ENCODE measurements around the gene RHOH. TPM values are rescaled to one million over a fixed set of nuclear protein-coding genes. Genes with fewer than 3 reads are reported as not detected.

Gene RHOH
- total RNA-seq, 1 donor from 2014 or later: not detected

DNA sequence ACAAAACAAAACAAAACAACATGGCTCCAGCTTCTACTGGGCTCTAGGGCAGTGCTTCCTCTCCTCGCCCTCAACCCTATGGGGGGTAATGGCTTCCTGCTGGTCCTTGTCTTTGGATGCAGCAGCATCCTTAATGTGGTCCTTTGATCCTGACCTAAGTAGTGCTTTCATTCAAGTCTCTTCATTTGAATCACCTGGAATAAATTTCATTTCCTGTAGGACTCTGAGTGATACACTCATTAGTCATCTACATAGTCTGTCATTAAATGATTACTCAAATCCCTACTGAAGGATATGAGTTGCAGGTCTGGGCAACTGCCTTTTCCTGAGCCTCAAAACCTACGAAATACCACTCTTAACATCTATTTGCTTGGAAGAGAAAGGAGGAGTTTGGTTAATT is 54.5 kb downstream of the RHOH start:
- H2AFZ ChIP-seq (ENCODE audit: low read depth, low read length): no peak overlapping the region
- Mint-ChIP-seq H3K4me3 (ENCODE audit: unreplicated experiment) (no peak overlapping the region), H3K36me3 (ENCODE audit: low read depth, unreplicated experiment) (no peaks in the 10 kb centered on the region), H3K27me3 (ENCODE audit: low read depth, unreplicated experiment) (no peaks in the 10 kb centered on the region), H3K4me1 (ENCODE audit: low read depth, unreplicated experiment) (peaks cover 22% of the 10 kb centered on the region), H3K27ac (ENCODE audit: unreplicated experiment) (no peak overlapping the region), H3K9me3 (ENCODE audit: unreplicated experiment) (no peaks in the 10 kb centered on the region)
- H3K4me2 ChIP-seq (ENCODE audit: low read length): no peak overlapping the region
- DNase-seq (ENCODE audit: low read depth) (peak; percentile 23), FAIRE-seq (no peak)
- H3K9ac ChIP-seq (ENCODE audit: low read length): no peak overlapping the region
- H3K4me1 ChIP-seq (ENCODE audit: insufficient read depth, low read length): peaks cover 19% of the 10 kb centered on the region
- H4K20me1 ChIP-seq (ENCODE audit: insufficient read depth, low read length): no peaks in the 10 kb centered on the region
- TF ChIP-seq, protein P1, sequence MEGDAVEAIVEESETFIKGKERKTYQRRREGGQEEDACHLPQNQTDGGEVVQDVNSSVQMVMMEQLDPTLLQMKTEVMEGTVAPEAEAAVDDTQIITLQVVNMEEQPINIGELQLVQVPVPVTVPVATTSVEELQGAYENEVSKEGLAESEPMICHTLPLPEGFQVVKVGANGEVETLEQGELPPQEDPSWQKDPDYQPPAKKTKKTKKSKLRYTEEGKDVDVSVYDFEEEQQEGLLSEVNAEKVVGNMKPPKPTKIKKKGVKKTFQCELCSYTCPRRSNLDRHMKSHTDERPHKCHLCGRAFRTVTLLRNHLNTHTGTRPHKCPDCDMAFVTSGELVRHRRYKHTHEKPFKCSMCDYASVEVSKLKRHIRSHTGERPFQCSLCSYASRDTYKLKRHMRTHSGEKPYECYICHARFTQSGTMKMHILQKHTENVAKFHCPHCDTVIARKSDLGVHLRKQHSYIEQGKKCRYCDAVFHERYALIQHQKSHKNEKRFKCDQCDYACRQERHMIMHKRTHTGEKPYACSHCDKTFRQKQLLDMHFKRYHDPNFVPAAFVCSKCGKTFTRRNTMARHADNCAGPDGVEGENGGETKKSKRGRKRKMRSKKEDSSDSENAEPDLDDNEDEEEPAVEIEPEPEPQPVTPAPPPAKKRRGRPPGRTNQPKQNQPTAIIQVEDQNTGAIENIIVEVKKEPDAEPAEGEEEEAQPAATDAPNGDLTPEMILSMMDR (IDR thresholded peaks at IDR 0.05; ENCODE audit: insufficient read depth, low read depth, low read length): no peak
- H3K27ac ChIP-seq (ENCODE audit: low read depth, low read length): no peak overlapping the region
- no peaks in the 10 kb centered on the region for H3K79me2 ChIP-seq (ENCODE audit: insufficient read depth, low read length)
- H3K4me3 ChIP-seq (ENCODE audit: insufficient read depth, low read depth, low read length): no peak overlapping the region
- no peaks in the 10 kb centered on the region for H3K27me3 ChIP-seq (ENCODE audit: insufficient read depth, low read length)
- H3K36me3 ChIP-seq (ENCODE audit: insufficient read depth, low read length): no peaks in the 10 kb centered on the region
- H3K9me3 ChIP-seq (ENCODE audit: insufficient read depth, low read depth, low read length): no peaks in the 10 kb centered on the region

DNA sequence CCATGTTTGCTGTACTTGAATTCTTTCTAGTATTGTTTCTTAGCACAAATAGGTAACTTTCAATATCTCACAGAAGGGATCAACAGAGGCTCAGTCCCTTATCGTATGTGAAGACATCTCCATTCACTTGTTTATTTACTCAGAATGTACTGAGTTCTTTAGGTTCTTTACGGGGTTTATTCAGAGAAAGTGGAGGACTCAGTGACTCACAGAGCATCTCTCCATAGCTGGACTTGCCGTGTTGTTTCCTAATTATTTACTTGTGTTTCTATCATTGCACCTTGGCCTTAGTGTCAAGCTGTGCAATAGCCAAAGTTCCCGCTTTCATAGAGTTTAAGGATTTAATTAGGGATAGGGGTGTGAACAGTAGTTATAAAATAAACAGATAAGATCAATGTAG is 57.1 kb downstream of the RHOH start:
- Histone ChIP-seq H3K9ac (ENCODE audit: low read length) (no peak overlapping the region), H4K20me1 (ENCODE audit: insufficient read depth, low read length) (no peaks in the 10 kb centered on the region), H3K79me2 (ENCODE audit: insufficient read depth, low read length) (no peaks in the 10 kb centered on the region), H3K4me2 (ENCODE audit: low read length) (no peak overlapping the region), H3K4me3 (ENCODE audit: insufficient read depth, low read depth, low read length) (no peak overlapping the region), H3K36me3 (ENCODE audit: insufficient read depth, low read length) (no peaks in the 10 kb centered on the region), H3K4me1 (ENCODE audit: insufficient read depth, low read length) (peaks cover 20% of the 10 kb centered on the region), H3K27me3 (ENCODE audit: insufficient read depth, low read length) (no peaks in the 10 kb centered on the region), H2AFZ (ENCODE audit: low read depth, low read length) (no peak overlapping the region), H3K9me3 (ENCODE audit: insufficient read depth, low read depth, low read length) (no peaks in the 10 kb centered on the region), H3K27ac (ENCODE audit: low read depth, low read length) (no peak overlapping the region)
- Mint-ChIP-seq H3K27me3 (ENCODE audit: low read depth, unreplicated experiment) (no peaks in the 10 kb centered on the region), H3K27ac (ENCODE audit: unreplicated experiment) (no peak overlapping the region), H3K9me3 (ENCODE audit: unreplicated experiment) (no peaks in the 10 kb centered on the region), H3K36me3 (ENCODE audit: low read depth, unreplicated experiment) (no peaks in the 10 kb centered on the region), H3K4me1 (ENCODE audit: low read depth, unreplicated experiment) (peaks cover 26% of the 10 kb centered on the region), H3K4me3 (ENCODE audit: unreplicated experiment) (no peak overlapping the region)
- no peak for TF ChIP-seq EZH2 (IDR thresholded peaks at IDR 0.05; ENCODE audit: insufficient read depth, low read length)
- TF ChIP-seq, protein P1 (IDR thresholded peaks at IDR 0.05; ENCODE audit: insufficient read depth, low read depth, low read length): no peak
- FAIRE-seq: no peak
- no peak for DNase-seq (ENCODE audit: low read depth)

DNA sequence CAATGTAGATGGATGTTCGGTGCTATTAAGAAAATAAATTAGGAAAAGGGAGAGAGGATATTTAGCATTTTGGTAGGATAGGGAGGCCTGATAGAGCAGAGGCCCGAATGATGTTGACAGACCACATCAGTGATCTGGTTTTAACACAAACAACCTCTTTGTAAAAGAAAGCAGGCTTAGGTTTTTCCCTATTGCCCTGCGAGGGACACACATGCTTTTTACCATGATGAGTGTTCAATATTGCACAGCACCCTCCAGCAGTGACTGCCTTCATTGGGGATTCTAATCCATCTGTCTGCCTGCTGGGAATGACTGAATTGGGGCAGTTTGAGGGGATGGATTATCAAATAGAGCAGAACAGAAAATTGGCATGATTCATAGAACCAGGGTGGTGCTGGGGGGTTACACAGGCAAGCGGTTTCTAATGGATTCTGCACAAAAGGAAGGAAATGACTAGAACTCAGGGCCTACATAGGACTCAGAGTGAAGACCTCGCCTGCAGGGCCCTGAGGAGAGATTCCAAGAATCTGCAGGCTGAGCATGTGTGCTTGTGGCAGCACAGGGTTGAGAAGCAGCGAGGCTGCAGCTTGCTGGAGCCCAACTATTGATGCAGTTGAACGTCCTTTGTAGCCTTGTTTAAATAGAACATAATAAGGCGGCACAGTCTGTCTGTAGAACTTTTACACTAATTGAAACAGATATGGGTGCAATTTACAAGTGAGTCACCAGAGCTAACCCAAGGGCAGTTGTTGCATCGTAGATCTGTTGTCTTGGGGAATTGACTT is 58.0 kb downstream of the RHOH start:
- no peaks in the 10 kb centered on the region for H3K27me3 ChIP-seq (ENCODE audit: insufficient read depth, low read length)
- H3K4me2 ChIP-seq (ENCODE audit: low read length): peak overlapping the region; percentile 69
- no peaks in the 10 kb centered on the region for H3K36me3 ChIP-seq (ENCODE audit: insufficient read depth, low read length)
- DNase-seq (ENCODE audit: low read depth) (peak; percentile 70), FAIRE-seq (no peak)
- Mint-ChIP-seq H3K27ac (ENCODE audit: unreplicated experiment) (peak overlapping the region; percentile 94), H3K27me3 (ENCODE audit: low read depth, unreplicated experiment) (no peaks in the 10 kb centered on the region), H3K36me3 (ENCODE audit: low read depth, unreplicated experiment) (no peaks in the 10 kb centered on the region), H3K4me1 (ENCODE audit: low read depth, unreplicated experiment) (peaks cover 26% of the 10 kb centered on the region), H3K9me3 (ENCODE audit: unreplicated experiment) (no peaks in the 10 kb centered on the region), H3K4me3 (ENCODE audit: unreplicated experiment) (no peak overlapping the region)
- TF ChIP-seq, protein P1 (IDR thresholded peaks at IDR 0.05; ENCODE audit: insufficient read depth, low read depth, low read length): no peak
- no peak for TF ChIP-seq EZH2 (IDR thresholded peaks at IDR 0.05; ENCODE audit: insufficient read depth, low read length)
- H3K4me3 ChIP-seq (ENCODE audit: insufficient read depth, low read depth, low read length): no peak overlapping the region
- H3K4me1 ChIP-seq (ENCODE audit: insufficient read depth, low read length): peaks cover 20% of the 10 kb centered on the region
- H3K27ac ChIP-seq (ENCODE audit: low read depth, low read length): peak overlapping the region; percentile 68
- H3K79me2 ChIP-seq (ENCODE audit: insufficient read depth, low read length): no peaks in the 10 kb centered on the region
- H3K9me3 ChIP-seq (ENCODE audit: insufficient read depth, low read depth, low read length): no peaks in the 10 kb centered on the region
- H3K9ac ChIP-seq (ENCODE audit: low read length): peak overlapping the region; percentile 29
- no peaks in the 10 kb centered on the region for H4K20me1 ChIP-seq (ENCODE audit: insufficient read depth, low read length)
- H2AFZ ChIP-seq (ENCODE audit: low read depth, low read length): peak overlapping the region; percentile 40

Measured in astrocyte (in vitro differentiated cells and primary cell).